GM23248 (cell line): ENCODE data around the gene ABCF1. TPM values are rescaled to one million over a fixed set of nuclear protein-coding genes. Genes with fewer than 3 reads are reported as not detected.
"Not testable (repeated sequence)": the region's sequence is repeated elsewhere in the genome, so short reads cannot be mapped to it uniquely, and the experiment has no call there.

Experiments
- DNase-seq: peaks from one replicate; pipeline ENCODE4 v3.0.0-alpha.2; 2015
- H2AFZ ChIP-seq: fragments of 200-600 bp; sonication (generic); 2 replicates; pipeline ENCODE4 v1.6.1; 2016; ENCODE audit warnings: antibody characterized with exemption
- H3F3A ChIP-seq: fragments of 200-600 bp; sonication (generic); 2 replicates; pipeline ENCODE4 v1.6.1; 2016; ENCODE audit warnings: mild to moderate bottlenecking, antibody characterized with exemption, mixed run types; ENCODE audit not compliant: insufficient read depth
- H3K27ac ChIP-seq: fragments of 200-600 bp; sonication (generic); 2 replicates; pipeline ENCODE4 v1.5.1; 2016; ENCODE audit warnings: mild to moderate bottlenecking
- H3K27me3 ChIP-seq: fragments of 200-600 bp; sonication (generic); replicated peaks from 2 replicates; pipeline ENCODE4 v1.6.1; 2016; ENCODE audit warnings: mild to moderate bottlenecking; ENCODE audit not compliant: insufficient read depth
- H3K36me3 ChIP-seq: fragments of 200-600 bp; sonication (generic); 2 replicates; pipeline ENCODE4 v1.6.1; 2016; ENCODE audit warnings: low read depth, mild to moderate bottlenecking
- H3K4me1 ChIP-seq: fragments of 200-600 bp; sonication (generic); 2 replicates; pipeline ENCODE4 v1.6.1; 2016; ENCODE audit warnings: mild to moderate bottlenecking; ENCODE audit not compliant: insufficient read depth
- H3K4me2 ChIP-seq: fragments of 200-600 bp; sonication (generic); one replicate; pipeline ENCODE4 v1.6.1; 2016; ENCODE audit warnings: mild to moderate bottlenecking; ENCODE audit not compliant: unreplicated experiment
- H3K4me3 ChIP-seq: fragments of 200-600 bp; sonication (generic); 2 replicates; pipeline ENCODE4 v1.5.1; 2016; ENCODE audit warnings: mild to moderate bottlenecking
- H3K79me2 ChIP-seq: fragments of 200-600 bp; sonication (generic); 2 replicates; pipeline ENCODE4 v1.6.1; 2016; ENCODE audit warnings: mild to moderate bottlenecking; ENCODE audit not compliant: insufficient read depth
- H3K9ac ChIP-seq: fragments of 200-600 bp; sonication (generic); 2 replicates; pipeline ENCODE4 v1.6.1; 2016; ENCODE audit warnings: mild to moderate bottlenecking
- H3K9me2 ChIP-seq: fragments of 200-600 bp; sonication (generic); 2 replicates; pipeline ENCODE4 v1.6.1; 2016; ENCODE audit warnings: mixed run types, mild to moderate bottlenecking, moderate library complexity; ENCODE audit not compliant: insufficient read depth
- H3K9me3 ChIP-seq: fragments of 200-600 bp; sonication (generic); one replicate; pipeline ENCODE4 v1.6.1; 2017; ENCODE audit warnings: low read depth
- H4K20me1 ChIP-seq: fragments of 200-600 bp; sonication (generic); 2 replicates; pipeline ENCODE4 v1.6.0; 2016; ENCODE audit not compliant: insufficient read depth
- EZH2 ChIP-seq: fragments of 200-600 bp; sonication (generic); IDR thresholded peaks from 2 replicates; pipeline ENCODE4 v1.6.1; 2018; ENCODE audit warnings: antibody characterized with exemption, mild to moderate bottlenecking; ENCODE audit not compliant: insufficient read depth, poor library complexity, severe bottlenecking
- EZH2phosphoT487 ChIP-seq: fragments of 200-600 bp; sonication (generic); IDR thresholded peaks from 2 replicates; pipeline ENCODE4 v1.6.1; 2018; ENCODE audit warnings: antibody characterized with exemption, moderate library complexity, mild to moderate bottlenecking, low read depth; ENCODE audit not compliant: insufficient read depth
- WGBS, 2 experiments: methylation state at CpG; one replicate each; pipeline ENCODE4 v1.1.6; 2015 to 2017; ENCODE audit warnings: low lambda C conversion rate in 2 of 2, low coverage in 1 of 2; ENCODE audit errors: missing lambda C conversion rate in 2 of 2; 5-methylcytosine and 5-hydroxymethylcytosine counted together
- in situ Hi-C: fragments of 300-500 bp; cut with MboI; formaldehyde crosslinking; loops from 2 replicates; pipeline ENCODE4 v1.15.0; 2020
- polyA plus RNA-seq: library from polyadenylated mRNA; unstranded; fragments of >200 nt; fragmentation: Nextera tagmentation; extraction: Ambion mirVana; gene quantifications from 2 replicates; pipeline ENCODE4 v1.2.1, GENCODE V29; 2016
- total RNA-seq: library from RNA; depleted of rRNA; stranded (reverse); fragments of >200 nt; shearing (Covaris generic); gene quantifications from 2 replicates; pipeline ENCODE4 v1.2.3, GENCODE V29; 2014

The ABCF1 gene
- total and polyA plus RNA-seq, 2 experiments from 2014 or later = 31.3 to 39.7 TPM

DNA sequence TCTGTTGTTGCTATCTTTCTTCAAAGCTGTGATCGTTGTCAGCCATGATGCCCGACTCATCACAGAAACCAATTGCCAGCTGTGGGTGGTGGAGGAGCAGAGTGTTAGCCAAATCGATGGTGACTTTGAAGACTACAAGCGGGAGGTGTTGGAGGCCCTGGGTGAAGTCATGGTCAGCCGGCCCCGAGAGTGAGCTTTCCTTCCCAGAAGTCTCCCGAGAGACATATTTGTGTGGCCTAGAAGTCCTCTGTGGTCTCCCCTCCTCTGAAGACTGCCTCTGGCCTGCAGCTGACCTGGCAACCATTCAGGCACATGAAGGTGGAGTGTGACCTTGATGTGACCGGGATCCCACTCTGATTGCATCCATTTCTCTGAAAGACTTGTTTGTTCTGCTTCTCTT, 19.3 kb downstream of the ABCF1 start:
- peaks cover 32% of the 10 kb centered on the region for H3F3A ChIP-seq
- H4K20me1 ChIP-seq = no peaks in the 10 kb centered on the region
- no peak overlapping the region for H3K4me3 ChIP-seq
- peak overlapping the region; percentile 64 for H3K27ac ChIP-seq
- no peak for TF ChIP-seq EZH2
- TF ChIP-seq EZH2phosphoT487 = no peak
- H3K9me3 ChIP-seq = no peaks in the 10 kb centered on the region
- H3K27me3 ChIP-seq = no peaks in the 10 kb centered on the region
- peaks cover 22% of the 10 kb centered on the region for H3K79me2 ChIP-seq
- peak; percentile 33 for DNase-seq
- no peak overlapping the region for H2AFZ ChIP-seq
- WGBS, 2 experiments = 72 to 75% methylated on average over 8 of the region's 8 CpGs
- H3K9ac ChIP-seq = peak overlapping the region; percentile 38; the same call in 1 of the 2 replicates
- H3K4me2 ChIP-seq = no peak overlapping the region
- in situ Hi-C loops = no loop called here
- H3K36me3 ChIP-seq = peaks cover 58% of the 10 kb centered on the region; the same call in 1 of the 2 replicates
- H3K4me1 ChIP-seq = peaks cover 7% of the 10 kb centered on the region; the same call in 1 of the 2 replicates
- no peaks in the 10 kb centered on the region for H3K9me2 ChIP-seq

DNA sequence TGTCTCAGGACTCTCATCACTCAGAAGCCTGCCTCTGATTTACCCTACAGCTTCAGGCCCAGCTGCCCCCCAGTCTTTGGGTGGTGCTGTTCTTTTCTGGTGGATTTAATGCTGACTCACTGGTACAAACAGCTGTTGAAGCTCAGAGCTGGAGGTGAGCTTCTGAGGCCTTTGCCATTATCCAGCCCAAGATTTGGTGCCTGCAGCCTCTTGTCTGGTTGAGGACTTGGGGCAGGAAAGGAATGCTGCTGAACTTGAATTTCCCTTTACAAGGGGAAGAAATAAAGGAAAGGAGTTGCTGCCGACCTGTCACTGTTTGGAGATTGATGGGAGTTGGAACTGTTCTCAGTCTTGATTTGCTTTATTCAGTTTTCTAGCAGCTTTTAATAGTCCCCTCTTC, 19.8 kb downstream of the ABCF1 start:
- in situ Hi-C loops = no loop called here
- Histone ChIP-seq H3K9ac (peak overlapping the region; percentile 38; the same call in 1 of the 2 replicates), H3K9me2 (no peaks in the 10 kb centered on the region), H2AFZ (no peak overlapping the region), H3K4me1 (peaks cover 7% of the 10 kb centered on the region; the same call in 1 of the 2 replicates), H4K20me1 (no peaks in the 10 kb centered on the region), H3K36me3 (peaks cover 53% of the 10 kb centered on the region; the same call in 1 of the 2 replicates), H3K79me2 (peaks cover 22% of the 10 kb centered on the region), H3K4me3 (no peak overlapping the region), H3K9me3 (no peaks in the 10 kb centered on the region), H3K4me2 (no peak overlapping the region), H3F3A (peaks cover 35% of the 10 kb centered on the region), H3K27ac (peak overlapping the region; percentile 64), H3K27me3 (no peaks in the 10 kb centered on the region)
- peak; percentile 65 for DNase-seq
- WGBS, 2 experiments = 59 to 67% methylated on average over 1 of the region's 1 CpG
- TF ChIP-seq EZH2phosphoT487 (no peak), EZH2 (no peak)

DNA sequence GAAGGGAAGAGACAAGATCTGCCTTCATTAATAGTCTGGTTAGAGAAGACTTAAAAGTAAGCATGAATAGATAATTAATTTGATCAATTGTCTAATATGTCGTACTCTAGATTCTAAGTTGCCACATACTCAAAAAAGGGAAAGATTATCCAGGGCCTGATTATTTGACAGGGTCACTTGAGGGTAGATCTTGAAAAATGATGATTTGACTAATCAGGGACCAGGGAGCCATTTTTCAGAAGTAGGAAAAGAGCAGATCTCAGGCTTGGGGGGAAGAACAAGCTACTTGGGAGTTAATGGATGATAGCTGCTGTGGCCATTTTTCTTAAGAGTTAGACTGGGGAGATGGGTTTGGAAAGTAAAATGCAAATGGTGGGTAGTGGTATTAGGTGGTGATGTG, 21.0 kb downstream of the ABCF1 start:
- no peak overlapping the region for H3K27ac ChIP-seq
- no peak overlapping the region for H3K9ac ChIP-seq
- TF ChIP-seq EZH2 (no peak), EZH2phosphoT487 (no peak)
- no peaks in the 10 kb centered on the region for H3K9me3 ChIP-seq
- no peaks in the 10 kb centered on the region for H3K27me3 ChIP-seq
- in situ Hi-C loops = no loop called here
- DNase-seq = no peak
- H4K20me1 ChIP-seq = no peaks in the 10 kb centered on the region
- H3K79me2 ChIP-seq = peaks cover 22% of the 10 kb centered on the region
- peaks cover 7% of the 10 kb centered on the region; the same call in 1 of the 2 replicates for H3K4me1 ChIP-seq
- peaks cover 42% of the 10 kb centered on the region; the same call in 1 of the 2 replicates for H3K36me3 ChIP-seq
- no peak overlapping the region for H3K4me2 ChIP-seq
- WGBS, 2 experiments = 95 to 100% methylated on average over 1 of the region's 1 CpG
- H3K9me2 ChIP-seq = no peaks in the 10 kb centered on the region
- H2AFZ ChIP-seq = no peak overlapping the region
- peaks cover 46% of the 10 kb centered on the region for H3F3A ChIP-seq
- no peak overlapping the region for H3K4me3 ChIP-seq

DNA sequence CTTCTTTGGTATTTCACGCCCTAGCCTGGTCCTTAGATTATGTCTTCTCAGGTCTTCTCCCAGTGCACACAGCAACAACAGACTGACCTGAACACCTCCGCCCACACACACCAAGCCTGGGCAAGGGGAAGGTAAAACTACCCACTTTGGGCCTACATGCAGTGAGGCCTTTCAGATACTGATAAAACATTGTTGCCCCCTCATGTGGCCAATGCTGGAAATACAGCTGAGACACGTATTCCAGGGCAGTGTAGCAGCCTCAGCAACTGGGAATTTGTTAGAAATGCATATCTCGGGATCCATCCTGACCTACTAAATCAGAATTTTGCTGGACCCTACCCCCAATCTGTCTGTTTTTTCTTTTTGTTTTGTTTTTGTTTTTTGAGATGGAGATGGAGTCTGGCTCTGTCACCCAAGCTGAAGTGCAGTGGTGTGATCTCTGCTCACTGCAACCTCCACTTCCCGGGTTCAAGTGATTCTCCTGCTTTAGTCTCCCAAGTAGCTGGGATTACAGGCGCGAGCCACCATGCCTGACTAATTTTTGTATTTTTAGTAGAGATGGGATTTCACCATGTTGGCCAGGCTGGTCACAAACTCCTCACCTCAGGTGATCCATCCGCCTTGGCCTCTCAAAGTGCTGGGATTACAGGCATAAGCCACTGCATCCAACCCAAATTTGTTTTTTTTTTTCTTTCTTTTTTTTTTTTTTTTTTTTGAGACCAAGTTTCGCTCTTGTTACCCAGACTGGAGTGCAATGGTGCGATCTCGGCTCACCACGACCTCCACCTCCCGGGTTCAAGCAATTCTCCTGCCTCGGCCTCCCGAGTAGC, 26.3 kb downstream of the ABCF1 start:
- H3K4me1 ChIP-seq, H3K9me2 ChIP-seq, H3K27me3 ChIP-seq, H3K4me3 ChIP-seq, H2AFZ ChIP-seq, H3K9me3 ChIP-seq, H3K4me2 ChIP-seq, in situ Hi-C loops, H3K79me2 ChIP-seq, H4K20me1 ChIP-seq: not testable (repeated sequence)
- peak; percentile 84 for DNase-seq
- WGBS, 2 experiments = 73 to 74% methylated on average over 15 of the region's 15 CpGs
- Histone ChIP-seq H3K27ac (peak overlapping the region; percentile 28; the same call in 1 of the 2 replicates), H3F3A (peaks cover 70% of the 10 kb centered on the region), H3K9ac (0 out of 2 replicates have a peak overlapping the region, but pooled peaks have one; percentile 17), H3K36me3 (peaks cover 22% of the 10 kb centered on the region; the same call in 1 of the 2 replicates)
